ENCODE data around the gene CLIC4.

The CLIC4 gene

DNA sequence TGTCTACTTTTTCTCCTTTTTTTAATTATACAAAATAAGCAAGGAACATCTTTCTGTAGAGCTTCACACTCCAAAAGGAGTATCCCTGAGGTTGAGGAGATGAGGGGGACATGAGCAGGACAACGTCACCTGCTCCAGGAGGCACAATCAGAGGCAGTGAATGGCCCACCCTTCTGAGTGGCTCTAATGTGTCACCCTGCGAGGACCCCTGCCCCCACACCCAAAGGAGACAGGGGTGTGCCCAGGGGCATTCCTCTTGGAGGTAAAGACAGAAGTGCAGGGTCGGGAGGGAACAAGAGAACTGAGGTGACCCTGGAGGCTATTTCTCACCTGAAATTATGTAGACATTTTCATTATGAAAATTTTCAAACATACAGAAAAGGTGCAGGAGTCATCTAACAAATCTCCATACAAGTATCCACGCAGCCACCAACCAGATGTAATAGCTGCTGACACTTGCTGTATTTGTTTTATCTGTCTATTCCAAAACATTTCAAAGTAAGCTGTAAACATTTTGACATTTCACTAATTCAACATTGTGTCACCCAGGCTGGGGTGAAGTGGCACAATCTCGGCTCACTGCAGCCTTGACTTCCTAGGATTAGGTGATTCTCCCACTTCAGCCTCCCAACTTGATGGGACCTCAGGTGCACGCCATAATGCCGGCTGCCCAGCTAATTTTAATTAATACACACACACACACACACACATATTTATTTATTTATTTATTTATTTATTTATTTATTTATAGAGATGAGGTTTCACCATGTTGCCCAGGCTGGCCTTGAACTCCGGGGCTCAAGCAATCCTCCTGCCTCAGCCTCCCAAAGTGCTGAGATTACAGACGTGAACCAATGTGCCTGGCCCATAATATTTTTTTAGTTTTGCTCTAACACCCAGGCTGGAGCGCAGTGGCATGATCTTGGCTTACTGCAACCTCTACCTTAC, 114.1 kb downstream of the CLIC4 start:
- no peak for DNase-seq (ENCODE audit: low read depth)

- DNase-seq (ENCODE audit: low read depth) = no peak
Observed at GRCh38 chr1:24860841-24861240, 115.6 kb downstream of the CLIC4 start.

DNA sequence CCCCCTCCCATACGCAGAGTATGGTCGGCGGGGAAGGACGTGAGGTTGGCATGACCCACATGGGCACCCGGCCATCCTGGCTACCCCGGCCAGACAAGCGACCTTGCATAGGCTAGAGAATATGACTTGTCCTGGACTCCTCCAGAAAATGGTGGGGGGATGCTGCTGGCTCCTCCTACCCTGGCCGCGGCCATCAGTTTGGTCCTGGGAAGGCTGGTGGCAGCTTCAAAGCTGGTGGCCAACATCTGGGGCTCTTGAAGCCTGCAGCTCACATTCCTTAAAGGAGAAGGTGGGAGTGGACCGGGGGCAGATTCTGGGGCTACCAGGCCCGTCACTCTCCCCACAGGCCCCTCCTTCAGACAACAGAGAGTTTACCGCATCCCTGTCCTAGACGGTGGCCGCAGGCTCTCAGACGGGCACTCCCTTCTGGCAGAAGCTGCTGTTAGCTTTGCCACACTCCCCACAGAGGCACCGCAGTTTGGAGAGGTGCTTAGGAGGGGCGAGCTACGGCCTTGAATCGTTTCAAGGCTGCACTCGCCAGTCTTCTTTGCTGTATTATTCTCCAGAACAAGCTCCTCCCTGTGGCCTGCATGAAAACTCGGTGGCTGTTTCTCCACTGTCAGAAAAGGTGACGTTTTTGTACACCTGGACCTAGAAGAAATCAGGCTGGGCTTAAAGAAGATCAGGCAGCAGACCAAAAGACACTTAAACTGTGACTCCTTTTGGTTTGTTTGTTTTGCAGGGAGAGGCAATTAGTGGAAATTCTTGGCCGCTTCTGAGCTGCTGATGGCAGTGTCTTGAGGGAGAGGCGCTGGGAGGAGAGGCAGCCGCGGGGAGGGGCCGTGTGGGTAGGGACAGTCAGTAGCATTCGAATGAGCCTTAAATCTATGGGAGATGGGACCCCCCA, 116.8 kb downstream of the CLIC4 start:
- DNase-seq (ENCODE audit: low read depth) = no peak

DNA sequence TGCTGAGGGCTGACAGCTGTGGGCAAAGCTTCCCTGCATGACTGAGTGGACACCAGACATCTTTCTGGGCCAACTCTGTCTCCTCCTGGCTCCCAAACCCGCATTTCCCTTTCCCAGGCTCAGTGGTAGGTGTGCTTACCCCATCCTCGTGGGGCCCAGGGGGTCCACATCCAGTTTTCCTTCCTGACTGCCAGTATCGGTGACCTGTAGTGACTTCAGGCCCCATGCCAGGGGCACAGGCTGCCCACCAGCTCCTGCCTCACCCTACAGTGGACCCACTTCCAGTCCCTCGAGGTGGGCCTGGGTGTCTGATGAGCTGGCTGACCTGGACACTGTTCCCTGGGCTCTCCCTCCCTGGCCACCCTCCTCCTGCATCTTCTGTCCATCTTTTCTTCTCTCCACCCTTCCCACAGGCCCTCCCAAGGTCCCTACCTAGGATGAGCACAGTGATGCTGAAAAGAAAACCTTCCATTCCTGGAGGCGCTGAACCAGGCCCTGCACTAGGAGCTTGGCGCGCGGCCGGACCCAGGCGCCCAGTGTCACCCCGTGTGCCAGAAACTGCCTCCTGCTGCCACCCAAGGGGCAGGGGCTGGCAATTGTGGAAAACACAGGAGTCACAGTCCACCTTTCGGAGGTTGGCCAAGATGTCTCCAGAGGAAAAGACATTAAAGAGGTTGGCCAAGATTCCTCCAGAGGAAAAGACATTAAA, 117.7 kb downstream of the CLIC4 start:
- DNase-seq (ENCODE audit: low read depth) = no peak

DNA sequence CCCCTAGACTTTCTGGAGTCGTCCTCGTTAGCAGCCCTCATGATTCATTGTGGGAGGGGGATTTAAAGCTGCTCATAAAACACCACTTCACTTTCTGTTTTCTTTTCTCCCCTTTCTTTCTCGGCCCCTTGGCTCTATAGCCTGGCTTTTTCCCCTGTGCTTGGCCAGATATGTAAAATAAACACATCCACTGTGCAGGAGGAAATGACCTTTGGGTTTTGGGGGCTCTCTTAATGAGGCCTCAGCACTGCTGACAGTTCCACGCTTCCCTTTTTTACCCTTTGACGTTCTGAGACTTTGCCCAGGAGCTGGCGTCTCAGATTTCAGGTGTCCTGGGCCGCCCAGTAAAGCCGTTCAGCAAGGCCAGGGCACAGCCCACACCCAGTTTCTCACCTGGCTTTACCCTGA, 119.1 kb downstream of the CLIC4 start:
- DNase-seq (ENCODE audit: low read depth) = no peak

- DNase-seq (ENCODE audit: low read depth) = no peak
Observed at GRCh38 chr1:24865168-24865567, 119.9 kb downstream of the CLIC4 start.

DNA sequence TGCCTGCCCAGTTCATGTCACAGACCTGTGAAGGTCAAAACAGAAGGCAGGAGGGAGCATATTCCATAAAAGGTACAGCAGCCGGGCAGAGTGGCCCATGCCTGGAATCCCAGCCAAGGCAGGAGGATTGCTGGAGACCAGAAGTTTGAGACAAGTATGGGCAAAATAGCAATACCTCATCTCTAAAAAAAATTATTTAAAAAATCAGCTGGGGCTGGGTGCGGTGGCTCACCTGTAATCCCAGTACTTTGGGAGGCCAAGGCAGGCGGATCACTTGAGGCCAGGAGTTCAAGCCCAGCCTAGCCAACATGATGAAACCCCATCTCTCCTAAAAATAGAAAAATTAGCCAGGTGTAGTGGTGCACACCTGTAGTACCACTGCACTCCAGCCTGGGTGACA, 120.3 kb downstream of the CLIC4 start:
- DNase-seq (ENCODE audit: low read depth) = no peak

DNA sequence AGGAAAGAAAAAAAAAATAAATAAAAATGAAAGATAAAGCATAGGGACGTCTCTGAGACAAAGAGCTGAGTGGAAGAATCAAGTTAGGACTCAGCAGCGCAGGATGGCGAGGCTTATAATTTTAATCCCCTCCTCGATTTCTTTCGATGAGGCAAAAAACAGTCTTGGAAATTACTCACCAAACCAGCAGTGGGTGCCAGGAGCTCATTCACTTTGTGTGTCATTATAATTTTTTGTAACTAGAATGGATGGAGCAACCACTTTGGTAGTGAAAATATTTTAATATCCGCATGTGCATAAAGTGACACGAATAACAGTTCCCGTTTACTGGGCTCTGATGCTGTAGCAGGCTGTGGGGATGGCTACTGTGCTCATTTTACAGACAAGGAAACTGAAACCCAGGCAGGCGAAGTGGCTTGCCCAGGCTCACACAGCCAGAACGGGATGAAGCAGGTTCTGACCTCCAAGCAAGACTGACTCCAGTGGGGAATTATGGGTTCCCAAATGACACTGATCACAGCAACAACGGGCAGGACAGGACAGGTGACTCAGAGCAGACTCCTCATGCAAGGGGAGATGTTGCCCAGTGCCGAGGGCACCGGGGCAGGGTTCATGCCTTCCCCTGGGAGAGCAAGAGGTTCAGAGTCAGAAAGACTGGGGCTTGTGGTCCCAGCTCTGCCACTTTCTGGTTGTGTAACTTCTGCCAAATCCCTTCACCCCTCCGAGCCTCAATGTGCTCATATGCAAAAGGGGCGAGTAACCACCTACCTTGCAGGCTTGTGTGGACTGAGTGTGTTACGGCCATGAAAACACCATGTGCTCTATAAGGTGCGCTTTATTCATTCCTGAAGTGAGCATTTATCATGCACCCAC, 121.2 kb downstream of the CLIC4 start:
- no peak for DNase-seq (ENCODE audit: low read depth)

GRCh38 chr1:24867084-24867870, 122.0 kb downstream of the CLIC4 start:
- DNase-seq (ENCODE audit: low read depth) = no peak

- DNase-seq (ENCODE audit: low read depth) = no peak
Observed at GRCh38 chr1:24868016-24868875, 123.0 kb downstream of the CLIC4 start.

- no peak for DNase-seq (ENCODE audit: low read depth)
Observed at GRCh38 chr1:24870551-24871195, 125.4 kb downstream of the CLIC4 start.

DNA sequence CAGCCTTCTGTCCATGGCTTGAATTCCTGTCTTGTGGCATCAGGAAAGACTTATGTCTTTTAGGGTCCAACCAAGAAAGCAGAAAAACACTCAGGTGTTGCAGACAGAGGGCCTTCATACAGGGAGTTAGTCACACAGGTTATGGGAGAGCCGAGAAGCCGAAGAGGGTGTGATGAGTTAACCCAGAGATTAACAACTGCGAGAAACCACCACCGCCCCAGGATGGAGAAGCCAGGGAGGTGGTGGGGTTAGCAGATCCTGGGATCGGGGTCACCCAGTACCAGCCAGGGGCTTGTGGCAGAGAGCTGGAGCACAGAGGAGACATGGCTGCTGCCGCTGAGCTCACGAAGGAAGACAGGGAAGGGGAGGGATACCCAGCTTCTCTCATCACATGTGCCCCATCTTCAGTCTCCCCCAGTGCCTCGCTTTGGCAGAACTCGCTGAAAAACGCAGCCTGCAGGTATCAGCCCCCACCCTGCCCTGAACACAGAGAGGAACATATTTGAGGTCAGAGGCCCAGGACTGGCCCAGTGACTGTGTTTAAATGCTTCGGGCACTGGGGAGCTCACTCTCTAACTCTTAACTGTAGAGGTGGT, 126.2 kb downstream of the CLIC4 start:
- DNase-seq (ENCODE audit: low read depth) = no peak

GRCh38 chr1:24872061-24872850, 127.0 kb downstream of the CLIC4 start:
- DNase-seq (ENCODE audit: low read depth) = no peak

DNA sequence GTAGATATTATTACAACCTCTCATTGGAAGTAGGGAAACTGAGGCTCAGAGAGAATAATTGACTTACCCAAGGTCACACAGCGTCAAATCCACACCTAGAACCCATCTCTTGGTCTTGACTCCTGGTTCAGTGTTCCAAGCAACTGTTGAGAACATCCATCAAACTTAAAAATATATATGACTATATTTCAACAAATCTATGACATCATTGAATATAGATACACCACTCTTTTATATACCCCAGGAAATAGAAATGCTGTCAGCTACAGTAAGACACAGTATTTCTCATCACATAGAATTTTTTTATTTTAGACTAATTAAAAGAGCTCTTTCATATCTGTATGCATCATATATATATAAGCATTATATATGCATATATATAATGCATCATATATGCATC, 127.9 kb downstream of the CLIC4 start:
- no peak for DNase-seq (ENCODE audit: low read depth)

GRCh38 chr1:24874056-24874455, 128.8 kb downstream of the CLIC4 start:
- no peak for DNase-seq (ENCODE audit: low read depth)

DNA sequence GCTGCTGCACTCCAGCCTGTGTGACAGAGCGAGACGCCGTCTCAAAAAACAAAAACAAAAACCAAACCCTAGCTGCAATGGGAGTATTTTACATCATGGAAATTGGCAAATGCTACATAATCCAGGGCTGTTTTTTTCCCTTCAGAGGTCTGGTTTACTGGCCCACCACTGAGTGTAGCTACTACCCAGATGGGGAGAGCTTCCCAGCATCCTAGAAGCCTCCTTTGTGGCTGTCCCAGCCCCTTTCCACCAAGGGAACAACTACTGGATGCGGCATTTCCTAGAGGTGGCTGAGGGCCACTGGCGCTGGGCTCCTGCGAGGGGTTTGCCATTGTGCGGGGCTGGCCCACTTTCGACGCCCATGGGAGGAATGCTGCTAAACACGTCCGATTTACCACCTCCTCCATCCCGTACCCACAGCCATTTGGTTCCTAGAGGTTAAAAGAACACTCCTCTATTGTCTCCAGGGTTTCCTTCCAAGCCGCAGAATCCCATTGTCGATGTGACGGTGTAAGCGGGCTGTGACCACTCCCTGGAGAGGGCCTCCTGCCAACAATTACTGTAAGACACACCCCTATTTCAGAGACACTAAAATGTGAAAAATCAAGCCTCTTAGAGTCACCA, 129.5 kb downstream of the CLIC4 start:
- DNase-seq (ENCODE audit: low read depth) = no peak

DNA sequence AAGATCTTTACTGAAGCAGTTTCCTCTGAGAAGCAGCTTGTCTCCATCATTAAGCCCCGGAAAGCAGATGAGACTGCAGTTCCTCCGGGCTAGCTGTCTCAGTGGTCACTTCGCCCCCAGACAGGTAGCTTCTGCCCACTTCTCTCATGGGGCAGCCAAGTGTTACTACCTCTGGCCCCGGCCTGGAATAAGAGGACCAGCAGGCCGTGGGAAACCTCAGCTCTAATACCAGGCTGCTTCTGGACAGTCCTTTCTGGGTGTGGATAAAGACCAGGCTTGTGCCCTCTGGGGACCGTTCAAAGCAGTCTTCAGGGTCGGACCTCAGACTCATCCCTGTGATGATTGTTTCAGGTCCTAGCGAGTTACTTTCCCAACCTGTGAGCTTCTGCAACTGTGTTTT, 130.0 kb downstream of the CLIC4 start:
- DNase-seq (ENCODE audit: low read depth) = no peak

Data from HS-5 (cell line).